H4 (cell line): Measurements from ENCODE around the gene PRPF4. TPM values are rescaled to one million over a fixed set of nuclear protein-coding genes. Genes with fewer than 3 reads are reported as not detected.
"Not testable (repeated sequence)": the region's sequence is repeated elsewhere in the genome, so short reads cannot be mapped to it uniquely, and the experiment has no call there.

Experiments
- DNase-seq: peaks from one replicate; pipeline ENCODE4 v3.0.0-alpha.2; 2015; ENCODE audit warnings: low spot score
- total RNA-seq: library from RNA; depleted of rRNA; stranded (reverse); fragments of >200 nt; shearing (Covaris generic); gene quantifications from 2 replicates; pipeline ENCODE4 v1.2.3, GENCODE V29; 2014; rRNA removed

The PRPF4 gene
- 44.1 and 45.9 TPM in 2 replicates for total RNA-seq

DNA sequence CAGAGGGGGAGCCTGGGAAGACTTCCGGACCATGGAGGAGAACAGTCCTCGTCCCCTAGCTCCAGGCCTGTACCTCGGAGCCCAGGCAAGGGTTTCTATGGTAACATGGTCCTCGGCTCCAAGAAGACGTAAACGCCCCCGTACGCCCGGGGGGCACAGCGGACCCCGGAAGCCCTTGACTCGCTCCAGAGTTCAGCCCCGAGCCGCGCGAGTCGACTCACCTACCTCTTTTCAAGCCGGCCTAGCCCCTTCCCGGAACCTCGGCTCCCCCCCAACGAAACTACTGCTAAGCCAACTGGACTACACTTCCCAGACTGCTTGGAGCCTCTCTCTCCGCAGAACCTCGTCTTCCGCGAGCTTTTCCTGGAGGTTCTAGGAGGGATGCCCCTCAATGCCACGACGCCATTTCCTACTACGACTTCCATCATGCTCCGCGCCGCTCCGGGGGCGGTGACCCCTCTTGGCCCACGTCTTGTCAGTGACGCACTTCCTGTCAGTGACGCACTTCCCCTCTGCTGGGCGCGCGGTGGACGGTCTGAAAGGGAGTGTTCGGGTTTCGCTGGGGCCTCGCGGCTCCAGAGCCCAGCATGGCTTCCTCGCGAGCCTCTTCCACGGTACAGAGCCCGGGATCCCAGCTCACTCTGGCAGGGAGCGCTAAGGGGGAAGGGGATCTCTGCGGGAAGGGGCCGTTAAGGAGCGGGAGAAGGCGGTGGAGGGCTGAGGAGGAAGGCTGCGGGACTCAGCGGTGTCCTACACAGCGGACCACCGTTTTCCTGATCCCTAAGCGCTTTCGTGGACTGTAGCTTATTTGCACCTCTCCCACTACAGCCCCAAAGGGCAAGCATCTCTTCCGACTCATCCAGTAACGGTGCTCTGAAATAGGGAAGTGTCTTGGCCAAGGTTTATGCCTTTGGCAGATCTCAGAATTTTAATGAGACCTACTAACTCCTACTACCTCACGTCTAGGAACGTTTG, at the start of gene PRPF4, which contains the start of gene CDC26:
PRPF4 (plus strand) TSS at position 502 of the 975 bp plus-strand sequence; CDS start at position 588, 86 bp downstream.
CDC26 (minus strand) TSS at position 416 of the 975 bp plus-strand sequence. CDS start 3,065 bp downstream, outside the sequence.
- DNase-seq, result peak; percentile 99

DNA sequence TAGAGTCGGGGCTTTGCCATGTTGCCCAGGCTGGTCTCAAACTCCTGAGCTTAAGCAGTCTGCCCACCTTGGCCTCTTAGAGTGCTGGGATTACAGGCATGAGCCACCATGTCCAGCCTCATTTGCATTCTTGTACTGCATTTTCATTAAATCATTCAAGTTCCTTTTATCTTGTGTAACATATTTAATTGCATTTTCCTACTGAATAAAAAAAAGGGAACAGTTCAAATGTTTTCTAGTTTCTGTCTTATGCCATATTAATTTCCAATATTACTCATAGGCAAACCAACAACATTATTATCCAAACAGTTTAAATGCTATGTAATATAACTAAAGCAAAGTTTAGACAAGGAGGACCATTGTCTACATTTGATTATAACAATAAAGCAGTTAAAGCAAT, 48.0 kb upstream of the PRPF4 start:
- DNase-seq, result no peak

DNA sequence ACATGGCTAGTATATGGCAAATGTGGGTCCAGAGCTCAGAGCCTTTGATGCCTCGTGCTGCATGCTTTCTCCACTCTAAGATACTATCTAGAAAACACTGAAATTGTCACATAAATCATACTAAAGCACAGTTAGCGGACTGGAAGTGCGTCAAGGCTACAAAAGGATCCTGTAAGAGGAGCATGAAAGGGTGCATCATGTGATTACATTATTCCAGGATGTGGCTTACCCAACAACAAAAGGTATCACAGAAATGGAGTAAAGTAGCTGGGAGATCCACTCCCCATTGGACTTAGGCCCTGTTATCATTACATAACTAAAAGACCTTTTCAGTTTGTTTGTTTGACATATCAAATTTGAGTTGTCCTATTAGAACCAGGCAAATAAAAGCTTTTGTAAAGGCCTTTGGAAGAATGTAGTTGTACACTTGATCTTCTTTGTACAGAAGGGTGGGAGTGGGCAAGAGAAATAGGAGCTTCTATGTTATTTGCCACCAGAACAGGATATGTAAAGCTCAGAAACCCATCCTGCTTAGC, 47.3 kb upstream of the PRPF4 start:
- DNase-seq, result no peak

DNA sequence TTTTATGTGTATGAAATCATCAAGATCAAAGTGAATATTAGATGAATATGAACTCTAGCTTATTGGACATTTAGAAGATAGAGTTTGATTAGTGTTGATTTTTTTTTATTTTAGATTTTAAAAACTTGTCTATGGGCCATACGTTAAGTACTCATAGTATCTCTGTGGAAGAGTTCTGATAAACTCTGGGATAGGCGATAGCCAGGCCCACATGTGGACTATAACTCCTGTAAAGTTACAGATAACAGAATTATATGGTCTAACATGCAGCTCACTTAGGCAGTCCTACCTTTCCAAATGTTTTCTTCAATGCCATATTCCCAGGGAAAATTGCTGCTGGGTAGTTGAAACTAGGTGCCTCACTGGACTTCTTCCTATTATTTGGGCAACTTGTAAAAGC, 43.8 kb upstream of the PRPF4 start:
- DNase-seq, result no peak

DNA sequence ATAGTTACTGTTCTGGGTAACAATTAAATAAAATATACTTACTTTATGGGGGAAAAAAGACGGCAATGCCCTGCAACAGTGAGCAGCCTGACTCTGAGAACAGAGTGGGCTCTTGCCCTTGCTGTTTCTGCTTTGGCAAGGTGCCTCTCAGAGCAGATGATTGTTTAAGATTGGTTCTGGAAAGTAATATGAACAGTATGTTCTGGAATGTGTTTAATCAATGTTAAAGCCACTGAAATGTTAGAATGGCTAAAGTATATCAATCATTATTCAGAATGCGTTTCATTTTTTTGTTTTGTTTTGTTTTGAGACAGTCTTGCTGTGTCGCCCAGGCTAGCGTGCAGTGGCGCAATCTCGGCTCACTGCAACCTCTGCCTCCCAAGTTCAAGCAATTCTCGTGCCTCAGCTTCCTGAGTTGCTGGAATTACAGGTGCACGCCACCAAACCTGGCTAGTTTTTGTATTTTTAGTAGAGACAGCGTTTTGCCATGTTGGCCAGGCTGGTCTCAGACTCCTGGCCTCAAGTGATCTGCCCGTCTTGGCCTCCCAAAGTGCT, 39.7 kb upstream of the PRPF4 start:
- DNase-seq, result not testable (repeated sequence)

DNA sequence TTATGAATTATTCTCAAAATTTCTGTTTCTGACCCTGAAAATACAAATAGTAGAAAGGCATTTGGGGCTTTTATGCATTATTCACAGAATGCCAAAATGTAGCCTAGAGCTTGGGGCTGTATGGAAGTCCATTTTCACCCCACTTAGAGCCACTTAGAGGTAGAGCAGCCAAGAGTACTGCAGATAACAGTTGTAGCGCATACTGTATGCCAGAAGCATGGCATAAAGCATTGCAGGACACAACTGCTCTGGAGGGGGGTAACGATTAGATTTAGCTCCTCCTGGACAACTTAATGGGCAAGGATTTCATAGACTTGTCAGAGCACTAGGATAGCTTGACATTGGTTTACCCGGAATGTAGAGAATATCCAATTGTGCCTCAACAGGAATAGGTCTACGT, 38.4 kb upstream of the PRPF4 start:
- DNase-seq, result no peak

DNA sequence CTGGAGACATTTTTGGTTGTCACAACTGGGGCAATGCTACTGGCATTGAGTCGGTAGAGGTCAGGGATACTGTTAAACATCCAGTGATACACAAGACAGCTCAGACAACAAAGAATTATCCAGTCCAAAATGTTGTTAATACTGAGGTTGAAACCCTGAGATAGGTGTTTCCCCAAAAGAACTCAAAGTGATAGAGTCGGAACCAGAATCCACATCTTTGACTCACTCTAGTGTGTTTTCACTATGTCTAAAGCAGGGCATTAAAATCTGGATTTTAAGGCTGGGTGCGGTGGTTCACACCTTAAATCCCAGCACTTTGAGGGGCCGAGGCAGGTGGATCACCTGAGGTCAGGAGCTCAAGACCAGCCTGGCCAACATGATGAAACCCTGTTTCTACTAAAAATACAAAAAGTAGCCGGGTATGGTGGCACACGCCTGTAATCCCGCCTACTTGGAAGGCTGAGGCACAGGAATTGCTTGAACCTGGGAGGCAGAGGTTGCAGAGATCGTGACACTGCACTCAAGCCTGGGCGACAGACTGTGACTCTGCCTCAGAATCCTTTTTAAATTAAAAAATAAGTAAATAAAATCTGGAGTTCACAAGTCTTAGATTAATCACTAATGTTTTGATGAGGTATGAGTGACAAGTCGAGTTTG, 37.1 kb upstream of the PRPF4 start:
- DNase-seq, result no peak

DNA sequence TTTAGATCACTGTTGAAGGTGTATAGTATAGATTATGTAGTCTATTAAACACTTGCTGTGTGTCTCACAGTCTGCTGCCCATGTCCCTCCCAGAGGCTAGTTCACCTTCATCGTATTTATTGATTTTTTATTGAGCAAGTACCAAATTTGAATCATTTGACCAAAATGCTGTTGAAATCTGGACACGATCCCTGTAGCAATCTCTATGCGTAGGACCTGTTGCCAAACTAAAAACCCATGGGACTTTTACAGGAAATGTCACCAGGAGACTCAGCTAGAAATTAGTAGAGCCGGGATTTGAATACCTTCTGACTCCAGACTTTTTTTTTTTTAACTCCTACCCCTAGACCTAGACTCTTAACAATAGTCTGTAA, 36.6 kb upstream of the PRPF4 start:
- DNase-seq, result no peak

DNA sequence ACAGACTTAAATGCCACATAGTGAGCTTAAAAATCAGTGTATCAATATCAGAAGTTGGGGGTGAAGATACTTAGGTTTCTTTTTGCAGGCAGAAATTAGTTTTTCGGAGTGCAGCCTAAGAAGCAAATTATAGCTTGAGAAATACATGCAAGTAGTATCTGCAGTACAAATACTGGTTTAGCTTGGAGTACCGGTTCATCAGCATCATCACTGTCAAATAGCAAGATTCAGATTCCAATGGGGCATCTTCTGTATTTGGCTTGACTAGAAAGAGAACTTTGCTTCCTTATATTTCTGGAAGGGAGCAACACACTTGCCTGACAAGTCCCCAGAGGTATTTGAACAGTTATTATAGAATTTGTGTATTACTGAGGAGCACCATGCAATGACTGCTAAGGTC, 34.3 kb upstream of the PRPF4 start:
- DNase-seq, result no peak

DNA sequence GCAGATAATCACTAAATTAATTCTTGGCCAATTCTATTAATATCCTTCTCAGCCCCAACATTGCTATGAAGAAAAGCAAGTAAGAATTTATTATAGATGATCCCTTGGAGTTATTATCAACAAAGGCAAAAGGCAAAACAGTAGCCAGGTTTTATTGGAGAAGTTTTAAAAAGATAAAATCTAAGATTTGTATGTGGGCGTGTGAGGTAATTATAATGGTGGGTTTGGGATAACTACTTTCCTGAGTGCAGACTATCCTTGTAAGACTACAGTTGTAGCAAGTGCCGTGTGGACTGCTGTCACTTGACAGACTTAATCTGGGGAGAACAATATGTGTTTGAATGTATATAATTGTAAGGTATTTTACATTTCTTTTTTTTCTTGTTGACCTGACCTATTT, 30.9 kb upstream of the PRPF4 start:
- no peak for DNase-seq

DNA sequence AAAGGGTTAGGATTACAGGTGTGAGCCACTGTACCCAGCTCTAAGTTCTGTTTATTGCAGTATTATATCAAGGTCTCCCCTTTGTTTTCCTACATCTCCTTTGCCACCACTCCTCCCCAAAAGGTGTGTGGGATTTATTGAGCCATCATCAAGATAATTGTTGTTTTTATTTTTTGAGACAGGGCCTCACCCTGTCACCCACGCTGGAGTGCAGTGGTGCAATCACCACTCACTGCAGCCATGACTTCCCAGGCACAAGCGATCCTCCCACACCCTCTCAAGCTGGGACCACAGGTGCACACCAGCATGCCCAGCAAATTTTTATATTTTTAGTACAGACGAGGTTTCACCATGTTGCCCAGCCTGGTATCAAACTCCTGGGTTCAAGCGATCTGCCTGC, 29.6 kb upstream of the PRPF4 start:
- DNase-seq, result no peak

DNA sequence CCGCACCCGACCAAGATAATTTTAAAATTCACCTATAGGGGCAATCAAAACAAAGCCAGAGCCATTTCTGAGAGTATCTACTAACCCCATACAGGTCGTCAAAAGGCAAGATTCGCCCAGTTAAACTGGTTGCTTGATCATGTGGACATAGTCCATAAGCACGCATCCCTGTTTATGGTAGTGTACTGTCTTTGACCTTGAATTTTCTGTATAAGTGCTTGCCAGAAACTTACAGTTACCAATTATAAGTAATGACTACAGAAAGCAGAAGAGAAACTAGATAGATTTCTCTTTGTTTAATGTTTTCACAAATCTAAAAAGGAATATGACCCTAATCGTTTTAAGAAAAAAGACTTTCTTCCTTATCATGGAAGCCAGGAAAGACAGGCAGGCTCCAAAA, 28.5 kb upstream of the PRPF4 start:
- DNase-seq, result no peak

DNA sequence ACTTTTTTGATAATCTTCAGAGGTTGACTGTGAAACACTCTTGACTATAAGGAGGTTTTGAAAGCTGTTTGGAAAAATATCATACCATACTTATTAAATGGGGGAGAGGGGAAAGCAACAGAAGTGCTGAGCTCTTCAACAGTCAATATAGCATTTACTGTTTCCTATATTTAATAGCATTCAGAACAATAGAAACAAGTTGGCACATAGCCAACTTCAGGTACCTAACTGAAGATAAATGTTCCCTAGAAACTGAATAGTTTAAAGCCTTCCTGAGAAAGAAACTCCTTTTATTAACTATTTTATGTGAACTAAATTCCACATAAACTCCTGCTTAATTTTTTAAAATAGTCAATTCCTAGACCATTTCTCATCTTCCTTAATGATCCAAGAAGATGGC, 27.8 kb upstream of the PRPF4 start:
- no peak for DNase-seq

DNA sequence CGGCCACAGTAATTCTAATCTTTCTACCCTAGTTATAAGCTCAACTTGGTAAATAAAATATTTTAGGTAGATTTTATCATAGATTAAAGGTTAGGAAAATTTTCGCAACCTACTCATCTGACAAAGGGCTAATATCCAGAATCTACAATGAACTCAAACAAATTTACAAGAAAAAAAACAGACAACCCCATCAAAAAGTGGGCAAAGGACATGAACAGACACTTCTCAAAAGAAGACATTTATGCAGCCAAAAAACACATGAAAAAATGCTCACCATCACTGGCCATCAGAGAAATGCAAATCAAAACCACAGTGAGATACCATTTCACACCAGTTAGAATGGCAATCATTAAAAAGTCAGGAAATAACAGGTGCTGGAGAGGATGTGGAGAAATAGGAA, 25.8 kb upstream of the PRPF4 start:
- not testable (repeated sequence) for DNase-seq

DNA sequence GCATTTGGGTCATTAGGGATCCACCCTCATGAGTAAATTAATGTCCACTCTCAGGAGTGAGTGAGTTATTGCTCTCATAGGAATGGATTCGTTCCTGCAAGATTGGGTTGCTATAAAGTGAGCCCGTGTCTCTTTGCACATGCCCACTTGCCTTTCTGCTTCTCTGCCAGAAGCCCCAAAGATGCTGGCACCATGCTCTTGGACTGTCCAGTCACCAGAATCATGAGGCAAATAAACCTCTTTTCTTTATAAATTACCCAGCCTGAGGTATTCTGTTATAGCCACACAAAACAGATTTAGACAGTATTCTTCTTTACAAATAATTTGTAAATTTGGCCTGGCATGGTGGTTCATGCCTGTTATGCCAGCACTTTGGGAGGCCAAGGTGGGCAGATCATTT, 24.7 kb upstream of the PRPF4 start:
- no peak for DNase-seq

DNA sequence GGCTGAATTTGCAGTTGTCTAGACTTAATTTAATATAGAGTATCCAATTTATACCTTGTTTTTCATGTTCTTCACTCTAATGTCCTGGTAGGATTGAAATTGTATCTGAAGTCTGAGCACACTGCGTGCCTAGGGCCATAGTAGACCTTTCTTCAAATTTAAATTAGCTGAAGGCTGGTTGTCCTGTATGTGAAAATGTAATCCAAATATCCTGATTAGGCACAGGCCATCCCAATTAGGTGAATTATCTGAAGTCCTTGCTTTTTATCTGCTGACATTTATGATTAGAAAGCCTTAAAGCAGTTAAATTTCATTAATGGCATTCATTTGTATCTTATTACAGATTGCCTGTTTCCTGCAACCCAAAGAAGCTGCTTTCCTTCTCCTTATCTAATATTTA, 20.5 kb upstream of the PRPF4 start:
- DNase-seq, result no peak

DNA sequence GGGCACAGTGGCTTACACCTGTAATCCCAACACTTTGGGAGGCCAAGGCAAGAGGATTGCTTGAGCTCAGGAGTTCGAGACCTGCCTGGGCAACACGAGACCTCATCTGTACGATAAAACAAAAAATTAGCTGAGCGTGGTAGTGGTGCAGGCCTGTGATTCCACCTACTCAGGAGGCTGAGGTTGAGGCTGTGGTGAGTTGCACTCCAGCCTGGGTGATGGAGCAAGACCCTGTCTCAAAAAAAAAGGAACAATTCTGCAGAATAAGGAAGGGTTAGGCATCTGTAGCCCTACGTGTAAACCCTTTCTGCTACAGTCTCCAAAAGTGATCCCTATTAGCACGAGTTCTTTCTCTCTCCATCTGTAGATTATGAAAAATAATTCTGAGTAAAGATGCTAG, 20.0 kb upstream of the PRPF4 start:
- DNase-seq, result no peak

DNA sequence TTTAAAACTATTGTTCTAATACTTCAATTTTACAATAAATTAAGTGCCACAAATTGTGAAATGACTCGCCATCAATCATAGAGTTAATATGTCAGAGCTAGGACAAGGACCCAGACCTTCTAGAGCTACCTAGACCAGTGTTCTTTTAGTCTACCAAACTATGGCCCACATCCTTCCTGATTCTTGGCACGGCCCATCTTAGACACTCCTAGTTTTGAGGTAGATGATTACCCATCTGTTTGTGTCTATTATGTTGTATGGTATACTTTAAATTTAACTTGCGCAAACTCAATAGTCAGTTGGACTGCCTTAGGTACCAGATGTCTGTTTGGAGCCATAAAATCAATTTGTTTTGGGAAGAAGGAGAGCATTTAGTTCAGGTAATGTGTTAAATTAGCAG, 17.6 kb upstream of the PRPF4 start:
- DNase-seq, result no peak

DNA sequence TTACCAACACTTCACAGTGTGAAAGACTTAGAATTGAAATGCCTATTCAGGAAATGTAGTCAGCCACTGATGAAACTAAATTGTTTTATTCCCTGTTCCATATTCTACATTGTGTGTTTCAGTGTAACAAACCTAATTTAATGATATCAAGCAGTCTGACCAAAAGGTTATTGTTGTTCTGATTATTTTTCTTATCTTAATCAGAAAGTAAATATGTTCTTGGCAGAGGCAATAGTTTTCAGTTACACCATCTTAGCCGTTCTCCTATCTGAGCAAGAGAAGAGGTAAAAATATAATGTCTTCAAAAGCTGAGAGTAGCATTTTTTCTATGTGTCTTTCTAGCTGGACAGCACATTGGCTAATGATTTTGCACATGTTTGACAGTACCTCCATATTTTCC, 17.2 kb upstream of the PRPF4 start:
- DNase-seq, result no peak

DNA sequence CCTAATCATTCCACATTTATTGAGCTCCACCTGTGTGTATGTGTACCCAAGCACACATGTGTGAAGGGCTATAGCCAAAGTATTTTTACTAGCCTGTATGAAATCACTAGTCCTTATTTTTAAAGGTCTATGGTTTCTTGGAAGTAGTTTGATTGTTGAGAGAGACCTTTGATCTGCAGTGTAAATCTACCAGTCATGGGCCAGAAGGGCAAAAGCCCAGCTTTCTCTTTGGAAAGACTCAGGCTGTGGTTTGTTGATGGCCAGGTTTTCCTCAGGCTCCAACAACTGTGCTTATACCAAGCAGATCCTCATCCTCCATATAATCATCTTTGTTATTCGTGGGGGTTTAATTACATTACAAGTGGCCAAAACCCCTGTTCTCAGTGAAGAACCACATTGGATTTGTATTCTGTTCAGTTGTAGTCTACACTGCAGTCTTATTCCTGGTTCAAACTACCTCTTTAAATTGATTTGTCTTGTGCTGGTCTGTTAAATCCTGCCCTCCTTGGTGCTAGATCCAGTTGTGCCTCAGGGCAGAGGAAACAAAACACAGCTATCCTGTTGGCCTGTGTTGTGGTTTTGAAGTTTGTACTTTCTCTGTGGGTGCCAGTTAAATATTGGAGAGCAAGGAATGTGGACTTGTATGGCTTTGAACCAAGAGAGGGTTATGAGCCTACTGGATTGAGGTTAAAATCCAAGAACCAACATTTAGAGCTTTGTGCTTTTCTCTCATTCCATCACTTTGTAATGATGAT, 13.4 kb upstream of the PRPF4 start:
- DNase-seq, result no peak

DNA sequence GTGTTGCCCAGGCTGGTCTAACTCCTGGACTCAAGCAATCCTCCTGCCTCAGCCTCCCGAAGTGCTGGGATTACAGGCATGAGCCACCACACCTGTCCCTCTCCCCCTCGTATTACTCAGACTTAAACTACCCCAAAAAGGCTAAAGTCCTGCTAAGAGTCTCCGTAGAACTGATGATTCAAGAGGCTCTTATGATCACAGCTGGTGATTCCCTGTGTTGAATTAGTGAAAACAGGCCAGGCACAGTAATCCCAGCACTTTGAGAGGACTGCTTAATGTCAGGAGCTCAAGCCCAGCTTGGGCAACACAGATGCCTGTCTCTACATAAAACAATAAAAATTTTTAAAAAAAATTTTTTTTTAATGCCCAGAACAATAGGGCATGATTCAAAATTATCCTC, 9.3 kb upstream of the PRPF4 start:
- DNase-seq, result no peak
